ENCODE results near the gene KTI12. TPM values are rescaled to one million over a fixed set of nuclear protein-coding genes. Genes with fewer than 3 reads are reported as not detected.
"Not testable (repeated sequence)": the region's sequence is repeated elsewhere in the genome, so short reads cannot be mapped to it uniquely, and the experiment has no call there.

The KTI12 gene
- polyA plus RNA-seq, 3 donors: 6.1 to 6.8 (median 6.7) TPM

DNA sequence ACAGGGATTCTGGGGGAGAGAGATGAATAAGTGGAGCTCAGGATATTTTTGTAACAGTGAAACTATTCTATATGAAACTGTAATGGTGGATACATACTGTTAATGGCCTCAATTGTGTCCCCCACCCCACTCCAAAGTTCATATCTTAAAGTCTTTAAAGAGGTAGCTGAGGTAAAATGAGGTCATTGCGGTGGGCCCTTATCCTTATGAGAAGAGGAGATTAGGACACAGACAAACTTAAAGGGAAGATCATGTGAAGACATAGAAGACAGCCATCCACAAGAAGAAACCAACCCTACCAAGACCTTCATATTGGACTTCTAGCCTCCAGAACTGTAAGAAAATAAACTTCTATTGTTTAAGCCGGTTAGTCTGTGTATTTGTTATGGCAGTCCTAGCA lies 11.6 kb upstream of the KTI12 start:
- DNase-seq (ENCODE audit: low read depth in 3 of 3, low spot score in 2 of 3): no peak

DNA sequence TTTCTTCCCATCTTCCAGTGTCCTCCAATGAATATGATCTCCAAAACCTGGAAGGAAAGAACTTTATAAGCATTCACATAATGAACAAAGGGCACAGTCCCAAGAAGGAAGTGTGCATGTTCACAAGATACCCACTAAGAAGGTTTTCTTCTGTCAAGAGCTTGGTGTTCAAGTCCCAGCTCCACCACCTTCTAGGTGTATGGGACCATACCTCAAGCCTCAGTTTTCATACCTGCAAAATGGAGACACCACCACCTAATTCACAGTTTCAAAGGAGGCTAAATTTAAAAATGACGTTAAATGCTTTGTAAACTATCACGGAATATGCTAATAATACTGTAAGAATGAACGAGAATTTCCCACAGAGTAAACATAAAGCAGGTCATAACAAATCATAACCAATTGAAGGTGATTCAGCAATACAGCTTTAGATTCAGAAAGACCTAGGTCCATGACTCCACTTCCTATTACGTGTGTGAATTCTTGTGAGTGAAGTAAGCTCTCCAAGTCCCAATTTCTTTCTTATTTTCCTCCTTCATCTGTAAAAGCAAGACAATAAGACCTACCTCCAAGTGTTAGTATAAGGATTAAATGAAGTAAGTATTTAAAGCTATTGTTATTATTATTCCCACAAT lies 8.1 kb upstream of the KTI12 start:
- no peak for DNase-seq (ENCODE audit: low read depth in 3 of 3, low spot score in 2 of 3)

DNA sequence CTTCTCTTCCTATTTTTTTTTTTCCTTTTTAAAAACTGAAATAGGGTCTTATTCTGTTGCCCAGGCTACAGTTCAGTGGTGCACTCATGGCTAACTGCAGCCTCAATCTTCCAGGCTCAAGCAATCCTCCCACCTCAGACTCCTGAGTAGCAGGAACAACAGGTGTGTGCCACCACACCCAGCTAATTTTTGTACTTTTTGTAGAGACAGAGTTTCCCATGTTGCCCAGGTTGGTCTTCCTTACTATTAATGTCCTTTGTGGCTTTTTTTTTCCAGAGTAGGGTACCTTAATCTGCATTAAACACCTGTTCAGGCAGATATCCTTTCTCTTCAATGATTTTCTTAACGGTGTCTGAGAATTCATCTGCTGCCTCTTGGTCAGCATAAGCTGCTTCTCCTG lies 4.3 kb upstream of the KTI12 start:
- no peak for DNase-seq (ENCODE audit: low read depth in 3 of 3, low spot score in 2 of 3)

DNA sequence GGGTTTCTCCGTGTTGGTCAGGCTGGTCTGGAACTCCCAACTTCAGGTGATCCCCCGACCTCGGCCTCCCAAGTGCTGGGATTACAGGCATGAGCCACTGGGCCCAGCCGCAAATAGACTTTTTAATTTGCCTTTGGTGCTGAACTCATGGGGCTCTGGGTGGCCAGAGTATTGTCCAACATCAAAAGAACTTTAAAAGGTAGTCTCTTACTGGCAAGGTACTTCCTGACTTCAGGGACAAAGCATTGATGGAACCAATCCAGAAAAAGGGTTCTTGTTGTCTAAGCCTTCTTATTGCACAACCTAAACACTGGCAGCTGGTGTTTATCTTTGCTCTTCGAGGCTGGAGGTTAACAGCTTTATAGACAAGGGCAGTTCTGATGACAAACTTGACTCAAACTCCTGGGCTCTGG lies 3.8 kb upstream of the KTI12 start:
- DNase-seq (ENCODE audit: low read depth in 3 of 3, low spot score in 2 of 3): no peak

DNA sequence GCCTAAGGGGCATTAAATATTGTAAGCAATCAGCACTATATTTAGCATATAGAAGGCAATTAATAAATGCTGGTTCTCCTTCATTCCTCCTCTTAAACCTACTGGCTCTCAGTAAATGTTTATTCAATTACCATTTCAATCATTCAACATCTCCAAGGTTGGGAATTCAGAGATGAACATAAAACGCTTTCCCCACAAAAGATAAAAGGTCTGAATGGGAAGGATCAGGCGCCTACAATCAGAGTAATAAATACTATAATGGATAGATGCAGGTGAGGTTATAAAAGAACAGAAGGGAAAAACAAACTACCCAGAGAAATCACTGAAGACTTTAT lies 407 bp upstream of the KTI12 start:
- DNase-seq (ENCODE audit: low read depth in 3 of 3, low spot score in 2 of 3): no peak

DNA sequence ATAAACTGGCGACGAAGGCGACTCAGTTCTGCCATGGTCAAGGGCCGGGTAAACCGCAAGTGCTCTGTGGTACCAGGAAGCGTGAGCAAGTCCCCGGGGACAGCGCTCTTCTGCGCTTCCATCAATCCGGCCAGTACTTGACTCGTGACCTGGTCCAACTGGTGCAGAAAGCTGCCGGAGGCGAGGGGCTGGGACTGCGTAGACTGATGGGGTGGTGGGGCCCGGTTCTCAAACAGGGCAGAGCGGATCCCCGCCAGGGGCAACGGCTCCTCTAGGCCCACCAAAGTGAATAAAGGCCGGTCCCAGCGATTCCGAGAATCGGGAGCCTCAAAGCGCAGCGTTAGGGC lies 852 bp downstream of the KTI12 start:
- no peak for DNase-seq (ENCODE audit: low read depth in 3 of 3, low spot score in 2 of 3)

DNA sequence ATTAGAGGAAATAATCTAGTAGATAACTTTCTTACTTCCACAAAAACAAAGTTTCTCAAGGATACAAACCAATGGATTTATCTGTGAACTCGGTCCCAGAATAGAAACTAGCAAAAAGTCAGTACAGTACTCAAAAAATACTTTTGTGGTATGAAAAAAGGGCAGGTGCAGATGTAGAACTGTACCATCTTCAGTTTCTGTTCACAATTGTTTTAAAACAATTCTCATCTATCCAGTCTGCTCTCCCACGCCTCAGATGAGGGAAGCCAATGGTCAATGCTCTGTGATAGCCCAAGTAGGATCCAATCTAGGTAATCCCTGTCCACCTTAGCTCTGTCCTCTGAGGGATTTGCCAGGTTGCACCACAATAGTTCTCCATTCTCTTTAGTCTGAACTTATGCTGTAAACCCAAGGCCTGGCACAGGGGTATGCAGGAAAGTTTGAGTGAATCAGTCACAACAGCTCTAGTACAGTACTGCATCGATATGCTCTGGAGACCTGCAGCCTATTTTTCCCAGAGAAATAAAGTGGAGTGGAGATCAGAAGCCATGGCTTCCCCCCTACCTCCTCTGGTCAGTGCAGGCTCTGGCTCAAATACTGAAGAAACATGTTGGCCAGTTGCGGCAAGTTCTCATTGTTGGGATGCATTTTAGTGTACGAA lies 1.4 kb downstream of the KTI12 start:
- no peak for DNase-seq (ENCODE audit: low read depth in 3 of 3, low spot score in 2 of 3)

DNA sequence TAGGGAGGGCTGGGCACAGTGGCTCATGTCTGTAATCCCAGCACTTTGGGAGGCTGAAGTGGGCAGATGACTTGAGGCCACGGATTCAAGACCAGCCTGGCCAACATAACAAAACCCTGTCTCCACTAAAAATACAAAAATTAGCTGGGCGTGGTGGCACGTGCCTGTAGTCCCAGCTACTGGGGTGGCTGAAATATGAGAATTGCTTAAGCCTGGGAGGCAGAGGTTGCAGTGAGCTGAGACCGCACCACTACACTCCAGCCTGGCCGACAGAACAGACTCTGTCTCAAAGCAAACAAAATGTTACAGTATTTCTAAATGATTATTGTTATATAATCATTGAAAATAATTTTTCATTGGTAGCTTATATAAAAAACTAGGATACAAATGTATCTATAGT lies 4.8 kb downstream of the KTI12 start:
- not testable (repeated sequence) for DNase-seq (ENCODE audit: low read depth in 3 of 3, low spot score in 2 of 3)

DNA sequence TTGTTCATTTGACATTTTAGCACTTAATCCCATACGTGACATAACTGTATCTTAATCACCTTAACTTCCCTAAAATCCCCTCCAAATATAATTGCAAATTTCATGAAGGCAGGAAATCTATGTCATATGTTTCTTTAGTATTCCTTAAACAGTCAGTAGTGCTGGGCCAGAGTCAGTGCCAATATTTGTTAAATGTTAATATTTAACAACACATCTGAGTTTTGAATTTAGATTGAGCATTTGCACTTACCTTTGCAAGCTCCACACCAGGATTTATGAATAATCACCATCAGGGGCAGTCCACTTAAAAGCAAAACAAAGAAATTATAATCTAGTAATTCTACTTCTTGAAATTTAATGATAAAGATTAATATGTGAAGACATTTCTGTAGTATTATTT lies 5.3 kb downstream of the KTI12 start:
- no peak for DNase-seq (ENCODE audit: low read depth in 3 of 3, low spot score in 2 of 3)

DNA sequence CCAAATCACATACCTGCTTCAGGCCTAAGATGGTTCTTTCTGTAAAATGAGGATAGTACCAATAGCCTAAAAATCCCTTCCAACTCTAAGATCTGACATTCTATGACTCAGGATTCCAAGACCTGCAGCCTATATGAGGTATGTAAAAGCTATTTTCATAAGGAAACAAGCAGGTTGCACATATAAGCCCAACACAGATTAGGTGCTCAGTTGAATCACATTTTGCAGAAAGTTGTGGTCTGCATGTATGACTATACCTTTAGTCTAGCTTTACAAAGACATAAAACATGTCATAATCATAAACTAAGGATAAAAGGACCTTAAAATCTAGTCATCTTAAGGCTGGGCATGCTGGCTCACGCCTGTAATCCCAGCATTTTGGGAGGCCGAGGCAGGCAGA lies 7.3 kb downstream of the KTI12 start:
- DNase-seq (ENCODE audit: low read depth in 3 of 3, low spot score in 2 of 3): no peak

DNA sequence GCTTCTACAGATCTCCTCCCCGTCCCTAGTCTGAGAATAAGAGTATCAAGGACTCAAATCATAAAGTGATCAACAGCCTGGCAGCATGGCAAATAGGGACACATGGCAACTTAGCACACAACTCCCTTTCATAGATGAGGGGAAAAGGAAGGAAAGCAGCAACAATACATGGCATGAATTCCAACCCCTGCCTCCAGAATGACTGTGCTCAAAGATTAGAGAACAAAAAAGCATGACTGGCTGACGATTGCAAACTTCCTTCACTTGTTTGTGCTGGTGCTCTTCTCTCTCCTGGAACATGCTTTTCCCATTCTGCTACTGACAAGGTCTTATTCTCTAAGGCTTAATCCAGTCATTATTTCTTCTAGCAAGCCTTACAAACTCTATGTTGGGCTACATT lies 11.5 kb downstream of the KTI12 start:
- no peak for DNase-seq (ENCODE audit: low read depth in 3 of 3, low spot score in 2 of 3)

DNA sequence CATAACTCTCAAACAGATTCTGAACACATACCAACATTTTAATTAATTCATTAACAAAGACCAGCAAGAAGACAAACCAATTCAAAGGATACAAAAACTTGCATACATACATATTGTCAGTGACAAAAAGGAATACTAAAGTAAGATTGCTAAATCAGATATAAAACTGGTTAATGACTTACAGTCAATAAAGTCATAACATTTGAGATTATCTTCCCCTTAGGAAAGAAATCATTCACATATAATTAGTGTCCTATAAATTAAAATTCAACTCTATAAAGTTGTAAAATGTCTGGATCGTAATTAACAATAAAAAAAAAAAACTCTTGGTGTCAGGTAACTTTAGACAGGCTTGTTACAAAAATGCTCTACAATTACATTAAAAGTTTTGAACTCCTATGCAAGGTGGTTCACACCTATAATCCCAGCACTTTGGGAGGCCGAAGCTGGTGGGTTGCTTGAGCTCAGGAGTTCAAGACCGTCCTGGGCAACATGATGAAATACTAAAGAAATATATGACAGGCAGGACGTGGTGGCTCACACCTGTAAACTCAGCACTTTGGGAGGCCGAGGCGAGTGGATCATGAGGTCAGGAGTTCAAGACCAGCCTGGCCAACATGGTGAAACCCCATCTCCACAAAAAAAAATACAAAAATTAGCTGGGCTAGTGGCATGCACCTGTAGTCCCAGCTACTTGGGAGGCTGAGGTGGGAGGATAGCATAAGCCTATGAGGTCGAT lies 25.4 kb downstream of the KTI12 start:
- no peak for DNase-seq (ENCODE audit: low read depth in 3 of 3, low spot score in 2 of 3)

DNA sequence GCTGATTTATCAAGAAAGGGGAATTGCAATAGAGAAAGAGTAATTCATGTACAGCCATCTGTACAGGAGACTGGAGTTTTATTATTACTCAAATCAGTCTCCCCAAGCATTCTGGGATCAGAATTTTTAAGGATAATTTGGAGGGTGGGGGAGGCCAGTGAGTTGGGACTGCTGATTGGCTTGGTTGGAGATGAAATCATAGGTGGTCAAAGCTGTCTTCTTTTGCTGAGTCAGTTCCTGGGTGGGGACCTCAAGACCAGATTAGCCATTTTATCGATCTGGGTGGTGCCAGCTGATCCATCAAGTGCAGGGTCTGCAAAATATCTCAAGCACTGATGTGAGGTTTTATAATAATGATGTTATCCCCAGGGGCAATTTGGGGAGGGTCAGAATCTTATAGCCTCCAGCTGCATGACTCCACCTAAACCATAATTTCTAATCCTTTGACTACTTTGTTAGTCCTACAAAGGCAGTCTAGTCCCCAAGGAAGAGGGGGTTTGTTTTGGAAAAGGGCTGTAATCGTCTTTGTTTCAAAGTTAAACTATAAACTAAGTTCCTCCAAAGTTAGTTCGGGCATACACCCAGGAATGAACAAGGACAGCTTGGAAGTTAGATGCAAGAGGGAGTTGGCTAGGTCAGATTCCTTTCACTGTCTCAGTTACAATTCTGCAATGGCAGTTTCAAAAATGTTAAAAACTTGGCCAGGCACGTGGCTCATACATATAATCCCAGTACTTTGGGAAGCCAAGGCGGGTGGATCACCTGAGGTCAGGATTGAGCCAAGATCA lies 26.2 kb downstream of the KTI12 start:
- DNase-seq (ENCODE audit: low read depth in 3 of 3, low spot score in 2 of 3): no peak

DNA sequence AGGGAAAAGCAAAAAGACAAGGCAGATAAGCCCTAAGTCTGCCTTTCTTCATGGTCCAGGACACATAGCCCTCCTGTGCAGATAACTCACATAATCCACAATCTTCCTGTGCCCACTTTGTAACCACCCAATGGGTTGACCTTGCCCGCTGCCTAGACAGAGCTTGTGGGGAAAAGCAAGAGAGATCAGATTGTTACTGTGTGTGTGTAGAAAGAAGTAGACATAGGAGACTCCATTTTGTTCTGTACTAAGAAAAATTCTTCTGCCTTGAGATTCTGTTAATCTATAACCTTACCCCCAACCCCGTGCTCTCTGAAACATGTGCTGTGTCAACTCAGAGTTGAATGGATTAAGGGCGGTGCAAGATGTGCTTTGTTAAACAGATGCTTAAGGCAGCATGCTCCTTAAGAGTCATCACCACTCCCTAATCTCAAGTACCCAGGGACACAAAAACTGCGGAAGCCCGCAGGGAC lies 27.5 kb downstream of the KTI12 start:
- not testable (repeated sequence) for DNase-seq (ENCODE audit: low read depth in 3 of 3, low spot score in 2 of 3)

DNA sequence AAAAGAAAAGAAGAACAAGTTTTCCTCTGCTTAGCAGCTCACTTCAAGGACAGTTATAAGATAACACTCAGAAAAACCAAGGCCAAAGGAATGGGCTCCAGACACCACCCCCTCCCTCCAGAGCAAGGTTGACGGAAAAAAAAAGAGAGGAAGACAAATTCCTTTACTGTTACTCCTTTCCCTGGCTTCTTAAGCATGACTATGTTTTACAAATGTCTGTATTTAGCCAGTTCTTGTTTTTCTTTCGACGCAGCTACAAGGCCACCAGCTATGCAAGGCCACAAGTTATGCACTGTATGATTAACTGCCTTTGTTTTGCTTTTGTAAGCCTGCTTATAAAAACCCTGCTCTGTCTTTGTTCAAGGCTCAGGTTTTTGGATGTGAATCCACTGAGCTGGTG lies 28.1 kb downstream of the KTI12 start:
- DNase-seq (ENCODE audit: low read depth in 3 of 3, low spot score in 2 of 3): not testable (repeated sequence)

DNA sequence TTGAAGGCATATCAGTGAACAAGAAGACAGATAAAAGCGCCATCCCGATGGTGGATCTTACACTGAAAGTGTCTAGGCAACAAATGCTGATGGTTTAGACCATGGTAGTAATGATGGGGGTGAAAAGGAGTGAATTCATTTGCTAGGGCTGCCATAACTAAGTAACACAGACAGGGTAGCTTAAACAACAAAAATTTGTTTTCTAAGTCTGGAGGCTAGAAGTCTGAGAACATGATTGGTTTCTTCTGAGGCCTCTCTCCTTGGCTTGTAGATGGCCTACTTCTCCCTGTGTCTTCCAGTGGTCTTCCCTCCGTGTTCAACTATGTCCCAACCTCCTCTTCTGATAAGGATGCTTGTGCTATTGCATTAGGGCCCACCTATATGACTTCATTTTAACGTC lies 29.7 kb downstream of the KTI12 start:
- no peak for DNase-seq (ENCODE audit: low read depth in 3 of 3, low spot score in 2 of 3)

DNA sequence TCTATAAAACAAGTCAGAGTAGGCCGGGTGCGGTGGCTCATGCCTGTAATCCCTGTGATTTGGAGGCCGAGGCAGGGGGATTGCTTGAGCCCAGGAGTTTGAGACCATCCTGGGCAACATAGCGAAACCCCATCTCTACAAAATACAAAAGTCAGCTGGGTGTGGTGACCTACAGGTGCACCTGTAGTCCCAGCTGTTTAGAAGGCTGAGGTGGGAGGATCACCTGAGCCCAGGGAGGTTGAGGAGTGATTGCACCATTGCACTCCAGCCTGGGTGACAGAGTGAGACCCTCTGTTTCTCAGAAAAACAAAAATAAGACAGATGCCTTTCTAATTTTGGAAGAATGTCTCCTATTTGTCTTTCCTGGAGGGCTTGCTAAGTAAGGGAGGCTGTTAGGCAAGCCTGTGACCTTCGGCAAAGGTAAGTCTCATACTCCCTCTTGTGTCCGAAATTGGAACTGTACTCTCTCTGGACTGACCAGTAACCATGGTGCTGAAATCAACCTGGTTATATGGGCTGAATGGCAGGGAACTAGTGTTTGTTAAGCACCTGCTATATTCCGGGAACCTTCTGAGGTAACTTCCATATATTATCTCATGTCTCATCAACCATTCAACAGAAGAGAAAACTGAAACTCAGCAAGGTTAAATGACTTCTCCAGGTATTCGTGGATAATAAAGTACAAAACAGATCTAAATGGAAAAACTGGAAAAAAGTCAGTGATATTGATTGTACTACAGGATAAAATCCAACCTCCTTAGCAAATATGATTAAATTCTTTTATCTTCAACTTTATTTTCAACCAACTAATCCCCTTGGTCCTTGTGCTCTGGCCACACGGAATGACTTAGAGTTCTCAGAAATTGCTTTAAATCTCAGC lies 31.3 kb downstream of the KTI12 start:
- peak; percentile 70 to 83 (median 76) for DNase-seq (ENCODE audit: low read depth in 3 of 3, low spot score in 2 of 3)

DNA sequence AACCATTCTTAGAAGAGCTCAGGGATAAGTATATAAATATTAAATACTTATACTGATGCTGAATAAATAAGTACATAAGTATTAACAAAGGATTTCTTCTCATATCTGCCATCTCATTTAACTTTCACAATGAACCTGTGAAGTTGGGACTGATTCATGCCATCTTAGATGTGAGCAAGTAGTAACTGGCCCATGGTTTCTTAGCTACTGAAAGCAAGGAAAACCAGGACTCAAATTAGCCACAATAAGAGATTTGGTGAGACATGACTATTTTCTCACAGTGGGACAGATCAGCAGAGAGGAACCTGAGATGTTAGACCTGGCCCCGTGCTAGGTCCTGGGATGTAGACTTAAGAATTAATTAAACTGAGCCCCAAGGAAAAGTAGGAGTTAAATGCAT lies 34.9 kb downstream of the KTI12 start:
- no peak for DNase-seq (ENCODE audit: low read depth in 3 of 3, low spot score in 2 of 3)

DNA sequence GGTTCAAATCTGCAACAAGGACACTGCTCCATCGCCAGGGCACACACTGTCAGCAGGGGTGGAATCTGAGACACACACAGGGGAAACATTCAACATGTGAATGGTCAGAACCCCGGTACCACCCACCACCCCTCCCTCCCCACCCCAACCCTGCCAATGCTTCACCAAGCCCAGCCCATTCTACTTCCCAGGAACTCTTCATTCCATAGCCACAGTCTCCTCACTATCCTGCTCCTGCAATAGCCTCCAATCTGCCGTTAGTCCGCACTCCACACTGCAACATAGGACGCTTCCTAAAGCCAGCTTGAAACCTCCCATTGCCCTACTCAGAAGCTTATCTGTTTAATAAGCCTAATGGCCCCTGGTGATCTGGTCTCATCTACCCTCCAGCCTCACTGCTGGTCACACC lies 35.6 kb downstream of the KTI12 start:
- DNase-seq (ENCODE audit: low read depth in 3 of 3, low spot score in 2 of 3): no peak

DNA sequence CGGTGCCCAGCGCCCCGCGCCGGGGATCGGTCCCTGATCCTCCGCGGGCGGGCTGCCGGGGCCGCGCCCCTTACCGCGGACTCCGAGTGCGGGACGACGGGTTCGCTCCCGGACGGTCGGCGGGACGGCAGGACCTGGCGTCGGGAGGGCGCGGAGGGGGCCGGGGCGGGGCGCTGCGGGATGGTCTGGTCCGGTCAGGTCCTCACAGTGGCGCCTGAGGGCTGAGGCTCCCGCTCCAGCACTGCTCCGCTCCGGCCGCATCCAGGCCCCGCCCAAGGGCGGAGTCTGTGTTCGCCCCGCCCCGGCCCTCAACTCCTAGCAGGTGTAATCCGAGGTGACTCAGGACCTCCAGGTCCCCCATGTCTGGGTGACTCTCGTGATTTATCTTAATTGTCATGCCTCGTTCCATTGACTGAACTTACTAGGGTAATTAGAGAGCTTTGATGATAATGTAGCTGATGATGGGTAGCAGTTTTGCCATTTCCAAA lies 43.1 kb downstream of the KTI12 start, which contains the start of gene RAB3B:
Gene RAB3B (minus strand): TSS at position 223 of the 488 bp plus-strand sequence. CDS start 13,583 bp downstream, outside the sequence.
- peak in 2 of 3 donors; percentile 23 to 54 for DNase-seq (ENCODE audit: low read depth in 3 of 3, low spot score in 2 of 3)
